Smooth muscle cell (in vitro differentiated cells): ENCODE results near the gene FAT1. TPM values are rescaled to one million over a fixed set of nuclear protein-coding genes. Genes with fewer than 3 reads are reported as not detected.
"Not testable (repeated sequence)": the region's sequence is repeated elsewhere in the genome, so short reads cannot be mapped to it uniquely, and the experiment has no call there.

Experiments
- DNase-seq: peaks from one replicate; lab custom pipeline; 2025; ENCODE audit not compliant: unreplicated experiment; lab: John Stamatoyannopoulos, UW
- H2AFZ ChIP-seq: fragments of 200-600 bp; sonication (generic); 2 replicates; pipeline ENCODE4 v1.6.0; 2016; ENCODE audit warnings: antibody characterized with exemption, low read depth, mild to moderate bottlenecking
- H3F3A ChIP-seq: fragments of 200-600 bp; sonication (generic); 2 replicates; pipeline ENCODE4 v1.6.0; 2017; ENCODE audit warnings: antibody characterized with exemption, low read depth
- H3K27ac ChIP-seq: fragments of 200-600 bp; sonication (generic); 2 replicates; pipeline ENCODE4 v1.5.1; 2016; ENCODE audit warnings: low read depth, mild to moderate bottlenecking
- H3K27me3 ChIP-seq: fragments of 200-600 bp; sonication (generic); 2 replicates; pipeline ENCODE4 v1.6.1; 2016; ENCODE audit warnings: low read depth, mild to moderate bottlenecking
- H3K36me3 ChIP-seq: fragments of 200-600 bp; sonication (generic); 2 replicates; pipeline ENCODE4 v1.5.1; 2016; ENCODE audit warnings: low read depth
- H3K4me1 ChIP-seq: fragments of 200-600 bp; sonication (generic); 2 replicates; pipeline ENCODE4 v1.5.1; 2016; ENCODE audit warnings: low read depth
- H3K4me2 ChIP-seq: fragments of 200-600 bp; sonication (generic); 2 replicates; pipeline ENCODE4 v1.6.0; 2016; ENCODE audit warnings: mild to moderate bottlenecking
- H3K4me3 ChIP-seq: fragments of 200-600 bp; sonication (generic); 2 replicates; pipeline ENCODE4 v1.5.1; 2016; ENCODE audit warnings: mild to moderate bottlenecking
- H3K79me2 ChIP-seq: fragments of 200-600 bp; sonication (generic); 2 replicates; pipeline ENCODE4 v1.6.0; 2016; ENCODE audit warnings: low read depth, mild to moderate bottlenecking
- H3K9ac ChIP-seq: fragments of 200-600 bp; sonication (generic); 2 replicates; pipeline ENCODE4 v1.6.0; 2016; ENCODE audit warnings: low read depth
- H3K9me3 ChIP-seq: fragments of 200-600 bp; sonication (generic); replicated peaks from 2 replicates; pipeline ENCODE4 v1.5.1; 2016; ENCODE audit warnings: low read depth
- H4K20me1 ChIP-seq: fragments of 200-600 bp; sonication (generic); 2 replicates; pipeline ENCODE4 v1.6.0; 2016; ENCODE audit warnings: low read depth
- CTCF ChIP-seq: fragments of 200-600 bp; sonication (generic); IDR thresholded peaks from 2 replicates; pipeline ENCODE4 v1.5.1; 2017; ENCODE audit warnings: borderline replicate concordance, mild to moderate bottlenecking, antibody characterized with exemption; ENCODE audit not compliant: insufficient read depth, poor library complexity, severe bottlenecking
- WGBS: methylation state at CpG from one replicate; pipeline ENCODE4 v1.1.7; 2016; ENCODE audit warnings: low lambda C conversion rate; 5-methylcytosine and 5-hydroxymethylcytosine counted together
- polyA plus RNA-seq: library from polyadenylated mRNA; unstranded; fragments of >200 nt; fragmentation: Nextera tagmentation; extraction: Ambion mirVana; gene quantifications from 2 replicates; pipeline ENCODE4 v1.2.1, GENCODE V29; 2016
- total RNA-seq: library from RNA; depleted of rRNA; stranded (reverse); fragments of >200 nt; gene quantifications from 2 replicates; pipeline ENCODE4 v1.2.3, GENCODE V29; 2014

FAT1 gene
- total and polyA plus RNA-seq, 2 experiments from 2014 or later, result 42.4 to 395 TPM

- H3K9me3 ChIP-seq, result no peaks in the 10 kb centered on the region
- no peak for DNase-seq
- H3K4me2 ChIP-seq, result no peak overlapping the region
- no peaks in the 10 kb centered on the region for H3K4me1 ChIP-seq
- H3K9ac ChIP-seq, result no peak overlapping the region
- H4K20me1 ChIP-seq, result no peaks in the 10 kb centered on the region
- no peak overlapping the region for H3K4me3 ChIP-seq
- H3F3A ChIP-seq, result no peaks in the 10 kb centered on the region
- H3K79me2 ChIP-seq, result no peaks in the 10 kb centered on the region
- no peak overlapping the region for H3K27ac ChIP-seq
- no peaks in the 10 kb centered on the region for H3K36me3 ChIP-seq
- no peaks in the 10 kb centered on the region for H3K27me3 ChIP-seq
- 87% methylated on average over 13 of the region's 13 CpGs for WGBS
- TF ChIP-seq CTCF, result no peak
- H2AFZ ChIP-seq, result no peak overlapping the region
Observed at GRCh38 chr4:186757696-186758355, 34.2 kb upstream of the FAT1 start.

- not testable (repeated sequence) for H3F3A ChIP-seq, H3K9ac ChIP-seq, H2AFZ ChIP-seq, H3K4me2 ChIP-seq, H3K36me3 ChIP-seq, H3K4me3 ChIP-seq, DNase-seq, H3K9me3 ChIP-seq, H3K27me3 ChIP-seq, H3K4me1 ChIP-seq, H3K27ac ChIP-seq, H4K20me1 ChIP-seq, H3K79me2 ChIP-seq
- WGBS, result 95% methylated on average over 5 of the region's 5 CpGs
Observed at GRCh38 chr4:186756550-186756949, 32.9 kb upstream of the FAT1 start.

- TF ChIP-seq CTCF, result no peak
- no peaks in the 10 kb centered on the region for H3K36me3 ChIP-seq
- H3K4me1 ChIP-seq, result no peaks in the 10 kb centered on the region
- no peaks in the 10 kb centered on the region for H4K20me1 ChIP-seq
- no peak for DNase-seq
- no peak overlapping the region for H3K27ac ChIP-seq
- no peak overlapping the region for H3K4me2 ChIP-seq
- no peaks in the 10 kb centered on the region for H3K79me2 ChIP-seq
- H3K27me3 ChIP-seq, result no peaks in the 10 kb centered on the region
- H3K9ac ChIP-seq, result no peak overlapping the region
- H3K9me3 ChIP-seq, result no peaks in the 10 kb centered on the region
- H2AFZ ChIP-seq, result no peak overlapping the region
- no peak overlapping the region for H3K4me3 ChIP-seq
- no peaks in the 10 kb centered on the region for H3F3A ChIP-seq
- 95% methylated on average over 8 of the region's 8 CpGs for WGBS
Observed at GRCh38 chr4:186755550-186756519, 32.2 kb upstream of the FAT1 start.

GRCh38 chr4:186754976-186755375, 31.3 kb upstream of the FAT1 start:
- Histone ChIP-seq H3K4me3 (no peak overlapping the region), H3F3A (no peaks in the 10 kb centered on the region), H2AFZ (no peak overlapping the region), H3K36me3 (no peaks in the 10 kb centered on the region), H4K20me1 (no peaks in the 10 kb centered on the region), H3K4me2 (no peak overlapping the region), H3K27me3 (no peaks in the 10 kb centered on the region), H3K4me1 (no peaks in the 10 kb centered on the region), H3K9me3 (no peaks in the 10 kb centered on the region), H3K9ac (no peak overlapping the region), H3K79me2 (no peaks in the 10 kb centered on the region), H3K27ac (no peak overlapping the region)
- TF ChIP-seq CTCF, result no peak
- WGBS, result 90% methylated on average over 10 of the region's 10 CpGs
- DNase-seq, result no peak
